Measurements from ENCODE around the gene HMGCR.
"Not testable (repeated sequence)": the region's sequence is repeated elsewhere in the genome, so short reads cannot be mapped to it uniquely, and the experiment has no call there.

HMGCR gene

GRCh38 chr5:75336615-75337336 lies at the start of gene HMGCR:
Gene HMGCR, plus strand, starts transcription at chr5:75337220. Its CDS starts 5,386 bp downstream, at chr5:75342606.
- Mint-ChIP-seq H3K9me3 (no peaks in the 10 kb centered on the region), H3K4me1 (ENCODE audit: low read depth) (peaks cover 36% of the 10 kb centered on the region), H3K27ac (no peak within 1 kb of the TSS), H3K27me3 (ENCODE audit: low read depth) (no peaks in the 10 kb centered on the region), H3K36me3 (ENCODE audit: low read depth) (peaks cover 6% of the 10 kb centered on the region), H3K4me3 (no peak within 1 kb of the TSS)

GRCh38 chr5:75291844-75292243 lies 45.2 kb upstream of the HMGCR start:
- not testable (repeated sequence) for H3K9me3 Mint-ChIP-seq; H3K4me3 Mint-ChIP-seq; H3K27me3 Mint-ChIP-seq (ENCODE audit: low read depth); H3K4me1 Mint-ChIP-seq (ENCODE audit: low read depth); H3K36me3 Mint-ChIP-seq (ENCODE audit: low read depth); H3K27ac Mint-ChIP-seq

- peaks cover 3% of the 10 kb centered on the region for H3K9me3 Mint-ChIP-seq
- H3K4me3 Mint-ChIP-seq = no peak overlapping the region
- H3K27me3 Mint-ChIP-seq (ENCODE audit: low read depth) = no peaks in the 10 kb centered on the region
- no peak overlapping the region for H3K27ac Mint-ChIP-seq
- no peaks in the 10 kb centered on the region for H3K36me3 Mint-ChIP-seq (ENCODE audit: low read depth)
- H3K4me1 Mint-ChIP-seq (ENCODE audit: low read depth) = peaks cover 2% of the 10 kb centered on the region
These were observed 36.9 kb upstream of the HMGCR start for GRCh38 chr5:75300084-75300483.

- Mint-ChIP-seq H3K27ac (no peak overlapping the region), H3K9me3 (peaks cover 3% of the 10 kb centered on the region), H3K4me3 (no peak overlapping the region), H3K4me1 (ENCODE audit: low read depth) (peaks cover 2% of the 10 kb centered on the region), H3K36me3 (ENCODE audit: low read depth) (no peaks in the 10 kb centered on the region), H3K27me3 (ENCODE audit: low read depth) (no peaks in the 10 kb centered on the region)
These were observed 33.6 kb upstream of the HMGCR start for GRCh38 chr5:75303419-75303818.

- H3K9me3 Mint-ChIP-seq, H3K27ac Mint-ChIP-seq: not testable (repeated sequence)
These were observed 32.5 kb upstream of the HMGCR start for GRCh38 chr5:75304486-75304885.

GRCh38 chr5:75306746-75307145 lies 30.3 kb upstream of the HMGCR start:
- H3K4me1 Mint-ChIP-seq (ENCODE audit: low read depth) = no peaks in the 10 kb centered on the region
- H3K27ac Mint-ChIP-seq = no peak overlapping the region
- H3K4me3 Mint-ChIP-seq = no peak overlapping the region
- no peaks in the 10 kb centered on the region for H3K27me3 Mint-ChIP-seq (ENCODE audit: low read depth)
- H3K9me3 Mint-ChIP-seq = no peaks in the 10 kb centered on the region
- no peaks in the 10 kb centered on the region for H3K36me3 Mint-ChIP-seq (ENCODE audit: low read depth)

More at GRCh38 chr5:75304486-75304885, 32.5 kb upstream of the HMGCR start:
- H3K4me3 Mint-ChIP-seq; H3K27me3 Mint-ChIP-seq (ENCODE audit: low read depth); H3K36me3 Mint-ChIP-seq (ENCODE audit: low read depth); H3K4me1 Mint-ChIP-seq (ENCODE audit: low read depth): not testable (repeated sequence)

- Mint-ChIP-seq H3K9me3 (no peaks in the 10 kb centered on the region), H3K36me3 (ENCODE audit: low read depth) (no peaks in the 10 kb centered on the region), H3K27me3 (ENCODE audit: low read depth) (no peaks in the 10 kb centered on the region), H3K27ac (no peak overlapping the region), H3K4me1 (ENCODE audit: low read depth) (no peaks in the 10 kb centered on the region), H3K4me3 (no peak overlapping the region)
These were observed 26.8 kb upstream of the HMGCR start for GRCh38 chr5:75310212-75310611.

GRCh38 chr5:75319148-75319547 lies 17.9 kb upstream of the HMGCR start:
- H3K36me3 Mint-ChIP-seq (ENCODE audit: low read depth); H3K4me1 Mint-ChIP-seq (ENCODE audit: low read depth); H3K9me3 Mint-ChIP-seq; H3K27me3 Mint-ChIP-seq (ENCODE audit: low read depth); H3K4me3 Mint-ChIP-seq; H3K27ac Mint-ChIP-seq: not testable (repeated sequence)

- H3K4me3 Mint-ChIP-seq = no peak overlapping the region
- H3K9me3 Mint-ChIP-seq = no peaks in the 10 kb centered on the region
- no peaks in the 10 kb centered on the region for H3K36me3 Mint-ChIP-seq (ENCODE audit: low read depth)
- no peaks in the 10 kb centered on the region for H3K4me1 Mint-ChIP-seq (ENCODE audit: low read depth)
- no peak overlapping the region for H3K27ac Mint-ChIP-seq
- H3K27me3 Mint-ChIP-seq (ENCODE audit: low read depth) = no peaks in the 10 kb centered on the region
These were observed 17.4 kb upstream of the HMGCR start for GRCh38 chr5:75319638-75320037.

- peaks cover 2% of the 10 kb centered on the region for H3K4me1 Mint-ChIP-seq (ENCODE audit: low read depth)
- no peaks in the 10 kb centered on the region for H3K9me3 Mint-ChIP-seq
- no peaks in the 10 kb centered on the region for H3K27me3 Mint-ChIP-seq (ENCODE audit: low read depth)
- no peaks in the 10 kb centered on the region for H3K36me3 Mint-ChIP-seq (ENCODE audit: low read depth)
- no peak overlapping the region for H3K4me3 Mint-ChIP-seq
- no peak overlapping the region for H3K27ac Mint-ChIP-seq
These were observed 16.6 kb upstream of the HMGCR start for GRCh38 chr5:75320371-75320770.

- Mint-ChIP-seq H3K36me3 (ENCODE audit: low read depth) (no peaks in the 10 kb centered on the region), H3K27ac (no peak overlapping the region), H3K4me1 (ENCODE audit: low read depth) (peaks cover 2% of the 10 kb centered on the region), H3K9me3 (no peaks in the 10 kb centered on the region), H3K27me3 (ENCODE audit: low read depth) (no peaks in the 10 kb centered on the region), H3K4me3 (no peak overlapping the region)
These were observed 15.0 kb upstream of the HMGCR start for GRCh38 chr5:75322066-75322465.

- H3K36me3 Mint-ChIP-seq (ENCODE audit: low read depth) = no peaks in the 10 kb centered on the region
- H3K4me1 Mint-ChIP-seq (ENCODE audit: low read depth) = peaks cover 2% of the 10 kb centered on the region
- H3K9me3 Mint-ChIP-seq = no peaks in the 10 kb centered on the region
- H3K27me3 Mint-ChIP-seq (ENCODE audit: low read depth) = no peaks in the 10 kb centered on the region
- no peak overlapping the region for H3K4me3 Mint-ChIP-seq
- H3K27ac Mint-ChIP-seq = no peak overlapping the region
These were observed 12.2 kb upstream of the HMGCR start for GRCh38 chr5:75324791-75325190.

- Mint-ChIP-seq H3K36me3 (ENCODE audit: low read depth) (no peaks in the 10 kb centered on the region), H3K4me1 (ENCODE audit: low read depth) (peaks cover 2% of the 10 kb centered on the region), H3K27me3 (ENCODE audit: low read depth) (no peaks in the 10 kb centered on the region), H3K4me3 (no peak overlapping the region), H3K27ac (no peak overlapping the region), H3K9me3 (no peaks in the 10 kb centered on the region)
These were observed 11.8 kb upstream of the HMGCR start for GRCh38 chr5:75325242-75325641.

GRCh38 chr5:75330404-75330803 lies 6.6 kb upstream of the HMGCR start:
- no peaks in the 10 kb centered on the region for H3K4me1 Mint-ChIP-seq (ENCODE audit: low read depth)
- no peaks in the 10 kb centered on the region for H3K36me3 Mint-ChIP-seq (ENCODE audit: low read depth)
- H3K9me3 Mint-ChIP-seq = no peaks in the 10 kb centered on the region
- H3K27me3 Mint-ChIP-seq (ENCODE audit: low read depth) = no peaks in the 10 kb centered on the region
- no peak overlapping the region for H3K4me3 Mint-ChIP-seq
- no peak overlapping the region for H3K27ac Mint-ChIP-seq

GRCh38 chr5:75331095-75332090 lies 5.6 kb upstream of the HMGCR start:
- Mint-ChIP-seq H3K4me1 (ENCODE audit: low read depth) (no peaks in the 10 kb centered on the region), H3K27ac (no peak overlapping the region), H3K9me3 (no peaks in the 10 kb centered on the region), H3K4me3 (no peak overlapping the region), H3K36me3 (ENCODE audit: low read depth) (no peaks in the 10 kb centered on the region), H3K27me3 (ENCODE audit: low read depth) (no peaks in the 10 kb centered on the region)
